HG02798 (cell line): ENCODE data around the gene CLCN6.

Experiments used
- ATAC-seq: cut with Tn5 transposase; IDR thresholded peaks from one replicate; pipeline ENCODE4 v1.9.1; 2021; ENCODE audit warnings: mild to moderate bottlenecking; ENCODE audit not compliant: unreplicated experiment, poor library complexity

CLCN6 gene

GRCh38 chr1:11805422-11806306 is at the start of gene CLCN6, which contains the start of gene MTHFR:
Gene CLCN6, plus strand, starts transcription at chr1:11806191. Its CDS starts 72 bp downstream, at chr1:11806263.
Gene MTHFR, minus strand, starts transcription at chr1:11805964. Its CDS starts 2,848 bp downstream, at chr1:11803116.
- ATAC-seq: peak; percentile 89

GRCh38 chr1:11757047-11757446 is 48.9 kb upstream of the CLCN6 start:
- no peak for ATAC-seq

- no peak for ATAC-seq
Measured at GRCh38 chr1:11759791-11760190, 46.2 kb upstream of the CLCN6 start.

GRCh38 chr1:11761285-11761684 is 44.7 kb upstream of the CLCN6 start:
- ATAC-seq: no peak

GRCh38 chr1:11761988-11762406 is 44.0 kb upstream of the CLCN6 start, which contains the start of gene C1orf167:
Gene C1orf167, plus strand, starts transcription at chr1:11762193. Its CDS starts 2,208 bp downstream, at chr1:11764401.
- no peak for ATAC-seq

- ATAC-seq: no peak
Measured at GRCh38 chr1:11764115-11764514, 41.9 kb upstream of the CLCN6 start.

GRCh38 chr1:11764519-11764918 is 41.5 kb upstream of the CLCN6 start:
- ATAC-seq: no peak

GRCh38 chr1:11765661-11766428 is 40.1 kb upstream of the CLCN6 start:
- ATAC-seq: no peak

GRCh38 chr1:11766429-11766776 is 39.6 kb upstream of the CLCN6 start:
- ATAC-seq: no peak

- ATAC-seq: no peak
Measured at GRCh38 chr1:11767922-11768704, 37.9 kb upstream of the CLCN6 start.

- ATAC-seq: no peak
Measured at GRCh38 chr1:11768821-11769220, 37.2 kb upstream of the CLCN6 start.

GRCh38 chr1:11769274-11769673 is 36.7 kb upstream of the CLCN6 start:
- ATAC-seq: no peak

GRCh38 chr1:11770011-11770410 is 36.0 kb upstream of the CLCN6 start:
- no peak for ATAC-seq

- ATAC-seq: no peak
Measured at GRCh38 chr1:11771481-11772043, 34.4 kb upstream of the CLCN6 start.

- no peak for ATAC-seq
Measured at GRCh38 chr1:11772458-11772857, 33.5 kb upstream of the CLCN6 start.

GRCh38 chr1:11774753-11775152 is 31.2 kb upstream of the CLCN6 start:
- ATAC-seq: no peak

- no peak for ATAC-seq
Measured at GRCh38 chr1:11777658-11778322, 28.2 kb upstream of the CLCN6 start.

GRCh38 chr1:11778336-11778735 is 27.7 kb upstream of the CLCN6 start:
- ATAC-seq: no peak

- ATAC-seq: no peak
Measured at GRCh38 chr1:11778844-11779623, 27.0 kb upstream of the CLCN6 start.
